ENCODE measurements around the gene ADGRE1. TPM values are rescaled to one million over a fixed set of nuclear protein-coding genes. Genes with fewer than 3 reads are reported as not detected.

ADGRE1 gene
- total and polyA plus RNA-seq, 2 of the 8 experiments (the other 6 are each of a cell fraction or from before 2014, with no cell fraction given) = not detected

DNA sequence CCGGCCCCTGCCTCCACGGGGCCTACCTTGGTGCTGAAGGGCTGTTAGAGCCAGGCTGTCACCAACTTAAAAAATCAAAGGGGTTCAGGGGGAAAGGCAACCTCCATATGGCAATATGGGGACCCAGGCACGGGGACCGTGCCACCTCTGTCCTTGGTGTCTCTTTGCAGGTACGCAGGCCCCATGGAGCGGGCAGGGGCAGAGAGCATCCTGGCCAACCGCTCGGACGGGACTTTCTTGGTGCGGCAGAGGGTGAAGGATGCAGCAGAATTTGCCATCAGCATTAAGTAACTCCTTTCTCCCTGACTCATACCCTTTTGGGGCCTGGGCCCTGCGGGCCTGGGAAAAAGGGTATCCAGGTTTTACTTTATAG lies 39.6 kb upstream of the ADGRE1 start:
- no peak overlapping the region for H3K4me2 ChIP-seq (ENCODE audit: insufficient read depth in 1 of 2, low read depth in 2 of 2, low read length in 2 of 2)
- H2BK120ac ChIP-seq (replicated peaks; ENCODE audit: low read depth, low read length) = no peak overlapping the region
- no peaks in the 10 kb centered on the region for H4K20me1 ChIP-seq (replicated peaks in 1 of 2; ENCODE audit: control insufficient read depth in 1 of 2, insufficient read depth in 2 of 2, low read length in 2 of 2)
- H4K91ac ChIP-seq (replicated peaks; ENCODE audit: insufficient read length, low read length) = no peak overlapping the region
- ChIA-PET CTCF (ENCODE audit: partially characterized antibody) (no interaction called here), POLR2A (ENCODE audit: partially characterized antibody) (no interaction called here)
- no peak overlapping the region for H3K56ac ChIP-seq (replicated peaks; ENCODE audit: insufficient read length, low read depth, low read length)
- H3K4ac ChIP-seq (replicated peaks; ENCODE audit: insufficient read length, low read depth, low read length) = no peak overlapping the region
- H4K8ac ChIP-seq (ENCODE audit: extremely low read depth, insufficient read depth, low read length) = no peak overlapping the region; the same call in 1 of the 2 replicates
- FAIRE-seq (no peak), DNase-seq (ENCODE audit: low read depth in 1 of 2, low spot score in 2 of 2) (no peak)
- no peak overlapping the region for H2BK12ac ChIP-seq (ENCODE audit: low read depth, low read length)
- no peaks in the 10 kb centered on the region for H3K23me2 ChIP-seq (ENCODE audit: low read depth, low read length)
- no peaks in the 10 kb centered on the region for H3K27me3 ChIP-seq (replicated peaks in 1 of 4; ENCODE audit: control insufficient read depth in 3 of 4, extremely low read depth in 1 of 4, insufficient read depth in 3 of 4, low read length in 3 of 4)
- H3K18ac ChIP-seq (ENCODE audit: extremely low read depth, low read length) = no peak overlapping the region
- H3K9me3 ChIP-seq (ENCODE audit: insufficient read depth in 2 of 2, low read depth in 1 of 2, low read length in 1 of 2) = peaks cover 13 to 53% of the 10 kb centered on the region in 2 experiments
- H3K27ac ChIP-seq (ENCODE audit: low read depth, low read length) = no peak overlapping the region
- H2BK15ac ChIP-seq (ENCODE audit: low read length) = no peak overlapping the region
- peaks cover 0 to 4% (median 0%) of the 10 kb centered on the region in 4 experiments; a peak in 1 of 7 replicates for H3K4me1 ChIP-seq (replicated peaks in 1 of 4; ENCODE audit: control insufficient read depth in 3 of 4, insufficient read depth in 4 of 4, low read length in 3 of 4)
- no peak overlapping the region for H2BK5ac ChIP-seq (ENCODE audit: low read depth, low read length)
- no peak overlapping the region for H3K23ac ChIP-seq (ENCODE audit: insufficient read length)
- H3K79me2 ChIP-seq (ENCODE audit: control insufficient read depth in 1 of 2, insufficient read depth in 2 of 2, low read length in 2 of 2) = no peaks in the 10 kb centered on the region
- no peak overlapping the region for H3K14ac ChIP-seq (ENCODE audit: insufficient read length)
- H3K79me1 ChIP-seq (ENCODE audit: low read depth, low read length) = no peaks in the 10 kb centered on the region
- no peak overlapping the region for H2BK20ac ChIP-seq (ENCODE audit: low read length)
- no peak overlapping the region for H2AFZ ChIP-seq (ENCODE audit: low read length)
- no peak overlapping the region for H3K4me3 ChIP-seq (ENCODE audit: extremely low read depth in 1 of 4, insufficient read depth in 2 of 4, low read depth in 3 of 4, low read length in 4 of 4)
- no peak overlapping the region for H2AK5ac ChIP-seq (ENCODE audit: low read depth, low read length)
- TF ChIP-seq HDAC6 (IDR thresholded peaks at IDR 0.05; ENCODE audit: low read depth, low read length) (no peak), SIRT6 (IDR thresholded peaks at IDR 0.05; ENCODE audit: low read length) (no peak), USF2 (IDR thresholded peaks at IDR 0.05; ENCODE audit: low read length) (no peak), CTCF (IDR thresholded peaks at IDR 0.05; ENCODE audit: control extremely low read depth in 1 of 3, insufficient read depth in 1 of 3, low read depth in 1 of 3, low read length in 3 of 3) (no peak), CEBPB (IDR thresholded peaks at IDR 0.05; ENCODE audit: low read depth, low read length) (no peak), ASH2L (IDR thresholded peaks at IDR 0.05; ENCODE audit: low read length) (no peak), ATF2 (IDR thresholded peaks at IDR 0.05; ENCODE audit: low read length) (no peak)
- no peaks in the 10 kb centered on the region for H3K36me3 ChIP-seq (ENCODE audit: control insufficient read depth in 2 of 4, insufficient read depth in 4 of 4, low read length in 3 of 4)
- H4K5ac ChIP-seq (ENCODE audit: insufficient read length, low read depth, low read length) = no peak overlapping the region
- 92% methylated on average over 9 of the region's 11 CpGs; no CpG with 5 or more reads in 1 of the 2 experiments for WGBS, 2 experiments (ENCODE audit: extremely low coverage in 1 of 2, insufficient coverage in 1 of 2, insufficient read length in 1 of 2, insufficient replicate concordance in 2 of 2, low coverage in 1 of 2, low lambda C conversion rate in 2 of 2, missing lambda C conversion rate in 1 of 2)
- H3K9ac ChIP-seq (replicated peaks in 1 of 4; ENCODE audit: extremely low read depth in 1 of 4, low read depth in 3 of 4, low read length in 3 of 4) = no peak overlapping the region

Data from H1 (cell line).